GM18519 (cell line): ENCODE data around the gene NCKAP5.

Source experiments
- ATAC-seq: cut with Tn5 transposase; IDR thresholded peaks from one replicate; pipeline ENCODE4 v1.9.1; 2021; ENCODE audit warnings: mild to moderate bottlenecking, moderate library complexity; ENCODE audit not compliant: unreplicated experiment, low FRiP score

The NCKAP5 gene

GRCh38 chr2:132640116-132640515 is 928.1 kb downstream of the NCKAP5 start:
- ATAC-seq, result no peak

DNA sequence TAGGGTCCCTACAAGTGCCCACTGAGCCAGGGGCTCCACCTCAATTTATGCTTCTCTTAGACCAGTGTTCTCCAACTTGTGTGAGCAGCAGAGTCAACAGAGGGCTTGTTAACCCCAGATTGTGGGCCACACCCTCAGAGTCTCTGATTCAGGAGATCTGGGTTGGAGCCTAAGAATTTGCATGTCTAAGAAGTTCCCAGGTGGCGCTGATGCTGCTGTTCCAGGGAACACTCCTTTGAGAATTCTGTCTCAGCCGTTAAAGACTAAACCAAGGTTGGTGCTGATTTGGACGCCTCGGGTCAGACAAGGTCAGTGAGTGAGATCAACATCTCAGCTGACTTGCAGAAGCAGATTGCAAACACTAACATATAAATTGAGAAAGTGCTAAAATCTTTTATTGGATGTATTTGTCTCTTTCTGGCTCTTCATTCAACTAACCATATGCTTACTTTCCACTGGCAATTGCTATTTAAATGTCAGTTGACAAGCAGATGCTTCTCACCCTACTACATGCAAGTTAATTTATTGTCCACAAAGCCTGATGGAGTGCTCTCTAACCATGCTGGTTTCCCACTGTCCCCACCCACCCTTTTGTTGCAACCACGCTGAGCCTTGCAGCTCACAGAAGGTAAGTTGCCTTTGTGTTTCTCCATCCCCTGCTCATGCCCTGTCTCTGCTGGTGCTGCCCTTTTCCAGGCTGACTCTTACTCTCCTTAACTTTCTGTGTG is 929.8 kb downstream of the NCKAP5 start:
- ATAC-seq, result no peak

GRCh38 chr2:132636346-132636745 is 931.9 kb downstream of the NCKAP5 start:
- ATAC-seq, result no peak

DNA sequence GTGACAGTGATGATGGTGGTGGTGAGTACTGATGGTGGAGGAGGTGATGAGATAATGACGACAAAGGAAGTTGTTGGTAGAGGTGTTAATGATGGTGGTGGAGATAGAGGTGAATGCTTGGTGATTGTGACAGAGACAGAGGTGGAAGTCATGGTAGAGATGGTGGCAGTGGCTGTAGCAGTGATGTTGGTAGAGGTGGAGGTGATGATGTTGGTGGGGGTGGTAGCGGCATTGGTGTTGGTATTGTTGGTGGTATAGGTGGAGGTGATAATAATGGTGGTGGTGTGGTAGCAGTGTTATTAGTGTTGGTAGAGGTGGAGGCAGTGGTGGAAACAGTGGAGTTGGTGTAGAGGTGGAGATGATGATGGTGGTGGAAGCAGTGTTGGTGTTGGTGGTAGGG is 934.6 kb downstream of the NCKAP5 start:
- ATAC-seq, result no peak

DNA sequence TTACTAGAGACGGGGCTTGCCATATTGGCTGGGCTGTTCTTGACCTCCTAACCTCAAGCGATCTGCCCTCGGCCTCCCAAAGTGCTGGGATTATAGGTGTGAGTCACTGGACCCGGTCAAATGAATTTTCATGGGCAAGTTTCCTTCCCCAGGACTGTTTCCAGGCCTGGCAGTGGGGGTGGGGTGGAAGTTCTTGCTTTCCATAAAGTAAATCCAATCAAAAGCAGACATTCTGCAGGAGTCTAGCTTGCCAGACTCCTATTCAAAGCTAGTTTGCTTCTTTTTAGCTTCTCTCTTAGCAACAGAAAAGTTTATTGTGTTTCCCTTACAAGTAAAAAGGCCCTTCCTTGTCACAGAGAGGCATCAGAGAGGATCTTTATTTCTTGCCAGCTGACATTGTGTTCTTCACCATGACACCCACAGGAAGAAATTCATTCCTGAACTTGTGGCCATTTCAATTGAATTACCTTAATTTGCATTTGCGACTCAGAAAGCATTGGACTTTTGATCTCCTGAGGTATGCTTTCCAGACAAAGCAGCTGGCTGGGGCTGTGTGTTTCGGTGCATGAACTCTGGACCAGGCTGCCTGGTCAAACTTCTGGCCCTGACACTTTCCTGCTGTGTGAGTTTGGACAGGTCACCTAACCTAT is 936.1 kb downstream of the NCKAP5 start:
- ATAC-seq, result no peak

GRCh38 chr2:132627536-132627935 is 940.7 kb downstream of the NCKAP5 start:
- no peak for ATAC-seq

DNA sequence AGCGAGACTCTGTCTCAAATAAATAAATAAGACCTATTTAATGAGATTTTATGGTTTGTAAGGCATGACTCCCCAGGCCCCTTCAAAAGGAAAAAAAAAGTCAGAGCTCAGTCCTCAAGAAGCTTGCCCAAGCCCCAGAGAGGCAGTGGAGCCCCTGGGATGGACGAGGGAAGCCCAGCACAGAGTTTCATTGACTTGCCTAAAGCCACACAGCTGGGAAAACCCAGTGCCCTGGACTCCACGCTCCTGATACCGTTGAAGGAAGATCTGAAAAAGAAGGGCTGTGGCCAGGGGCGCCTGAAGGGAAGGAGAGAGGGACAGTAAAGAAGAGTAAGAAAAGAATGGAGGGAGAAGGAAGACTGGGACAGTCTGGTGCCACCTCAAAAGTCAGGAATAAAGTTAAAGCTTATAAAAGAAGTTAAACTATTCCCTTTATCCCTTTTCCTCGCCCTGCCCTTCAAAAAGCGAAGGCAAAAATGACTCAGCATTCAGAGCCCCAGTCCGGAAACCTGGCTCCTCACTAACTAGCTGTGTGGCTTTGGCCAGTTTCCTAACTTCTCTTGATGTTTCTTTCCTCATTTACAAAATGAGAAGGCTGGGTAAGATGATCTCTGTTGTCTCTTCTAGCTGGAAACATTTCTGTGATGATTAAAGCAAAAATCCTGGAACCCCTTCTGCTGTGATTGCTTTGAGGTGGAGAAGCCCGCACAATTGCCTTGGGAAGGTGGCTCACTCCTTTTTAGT is 945.0 kb downstream of the NCKAP5 start:
- ATAC-seq, result no peak
